Esophagus muscularis mucosa (tissue), 4 donors: ENCODE data around the gene DNAJB1. TPM values are rescaled to one million over a fixed set of nuclear protein-coding genes. Genes with fewer than 3 reads are reported as not detected.

Source experiments
- DNase-seq: peaks from one replicate; pipeline ENCODE4 v3.0.0-alpha.2; 2017; ENCODE audit errors: extremely low spot score
- H3K27ac ChIP-seq, 4 donors: fragments of 200-600 bp; sonication (generic); replicated peaks in 1 of 4; 1 replicate in 3 of 4; 2 replicates in 1 of 4; pipeline ENCODE4 v1.5.1; 2016 to 2019; ENCODE audit warnings: mild to moderate bottlenecking in 1 of 4
- H3K27me3 ChIP-seq, 4 donors: fragments of 200-600 bp; sonication (generic); one replicate each; pipeline versions ENCODE4 v1.5.1 to v1.6.0; 2016 to 2019
- H3K36me3 ChIP-seq, 4 donors: fragments of 200-600 bp; sonication (generic); one replicate each; pipeline ENCODE4 v1.5.1; 2016 to 2019
- H3K4me1 ChIP-seq, 4 donors: fragments of 200-600 bp; sonication (generic); one replicate each; pipeline ENCODE4 v1.5.1; 2016 to 2019
- H3K4me3 ChIP-seq, 4 donors: fragments of 200-600 bp; sonication (generic); 1 replicate in 2 of 4; 2 replicates in 2 of 4; pipeline ENCODE4 v1.5.1; 2016 to 2019; ENCODE audit warnings: mild to moderate bottlenecking in 4 of 4, moderate library complexity in 1 of 4
- H3K9me3 ChIP-seq, 4 donors: fragments of 200-600 bp; sonication (generic); 1 replicate in 3 of 4; 2 replicates in 1 of 4; pipeline ENCODE4 v1.5.1; 2016 to 2019
- CTCF ChIP-seq, 3 experiments: fragments of 200-600 bp in 2 of 3; fragments of 450-650 bp in 1 of 3; sonication (generic) in 2 of 3; IDR thresholded peaks; one replicate each; pipeline ENCODE4 v1.5.1; 2017 to 2019; ENCODE audit warnings: antibody characterized with exemption in 3 of 3, mild to moderate bottlenecking in 2 of 3, moderate library complexity in 1 of 3
- EP300 ChIP-seq: sonication (generic); formaldehyde crosslinking; IDR thresholded peaks from one replicate; pipeline ENCODE4 v1.6.1; 2017; ENCODE audit warnings: antibody characterized with exemption
- POLR2A ChIP-seq: fragments of 450-650 bp; IDR thresholded peaks from one replicate; pipeline ENCODE4 v1.6.1; 2017; ENCODE audit warnings: antibody characterized with exemption, moderate library complexity, mild to moderate bottlenecking, low read depth
- POLR2AphosphoS5 ChIP-seq, 2 donors: sonication (generic); formaldehyde crosslinking; IDR thresholded peaks; one replicate each; pipeline ENCODE4 v1.6.1; 2017; ENCODE audit warnings: antibody characterized with exemption in 2 of 2
- WGBS: methylation state at CpG from one replicate; pipeline ENCODE4 v1.1.5; 2018; 5-methylcytosine and 5-hydroxymethylcytosine counted together
- intact Hi-C: fragments of 100-400 bp; cut with DNase I; formaldehyde crosslinking; loops from one replicate; pipeline ENCODE4 v1.15.1; 2023
- total RNA-seq, 4 donors: library from RNA; depleted of rRNA; stranded (reverse); fragments of >200 nt; gene quantifications; one replicate each; pipeline versions ENCODE4 v1.1.0 to v1.2.1, GENCODE V29; 2016

DNAJB1 gene
- total RNA-seq, result 100 to 1,000 TPM in 1 of 4 donors, 10 to 100 TPM in 3; 50.3 to 102 (median 86.3) TPM

DNA sequence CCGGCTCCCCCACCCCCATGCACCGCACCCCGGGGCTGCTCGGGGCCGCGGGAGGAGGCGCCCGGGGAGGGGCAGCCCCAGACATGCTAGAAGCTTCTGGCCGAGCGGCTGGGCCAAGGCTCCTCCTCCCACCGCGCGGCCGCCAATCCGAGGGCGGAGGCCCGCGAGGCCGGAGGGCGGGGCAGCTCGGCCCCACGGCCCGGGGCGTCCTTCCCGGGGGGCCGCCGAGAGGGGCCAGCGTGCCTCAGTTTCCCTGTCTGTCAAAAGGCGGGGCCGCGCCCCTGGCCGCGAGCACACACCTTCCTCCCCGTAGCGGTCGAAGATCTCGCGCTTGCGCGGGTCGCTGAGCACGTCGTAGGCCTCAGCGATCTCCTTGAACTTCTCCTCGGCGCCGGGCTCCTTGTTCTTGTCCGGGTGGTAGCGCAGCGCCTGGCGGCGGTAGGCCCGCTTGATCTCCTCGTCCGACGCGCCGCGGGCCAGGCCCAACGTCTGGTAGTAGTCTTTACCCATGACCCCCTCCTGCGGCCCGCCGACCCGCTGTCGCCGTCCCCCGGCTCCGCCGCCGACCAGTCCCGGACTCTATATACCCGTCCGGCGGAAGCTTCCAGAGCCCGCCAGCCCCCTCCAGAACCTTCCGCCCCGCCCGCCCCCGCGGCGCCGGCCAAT, at the start of gene DNAJB1:
TSS of gene DNAJB1 (minus strand) at position 558 of the 666 bp plus-strand sequence. CDS start at position 510, 48 bp downstream.
- peak within 1 kb of the TSS; percentile 99 to 100 (median 100) for H3K27ac ChIP-seq
- intact Hi-C loops, result no loop called here
- H3K9me3 ChIP-seq, result no peaks in the 10 kb centered on the region
- no peak for TF ChIP-seq EP300
- TF ChIP-seq CTCF (IDR thresholded peaks at IDR 0.05), result peak in 1 of 3 experiments; percentile 5
- TF ChIP-seq POLR2A, result peak; percentile 97
- peak; percentile 91 to 99 for TF ChIP-seq POLR2AphosphoS5 (IDR thresholded peaks at IDR 0.05)
- peaks cover 36 to 50% (median 48%) of the 10 kb centered on the region in 4 donors for H3K4me1 ChIP-seq
- peak within 1 kb of the TSS; percentile 80 to 100 (median 98) for H3K4me3 ChIP-seq
- peaks cover 0 to 3% (median 0%) of the 10 kb centered on the region in 4 donors for H3K27me3 ChIP-seq
- DNase-seq, result no peak
- H3K36me3 ChIP-seq, result peaks cover 28 to 40% (median 33%) of the 10 kb centered on the region in 4 donors
- 0% methylated on average over 17 of the region's 82 CpGs for WGBS

- Histone ChIP-seq H3K27ac (no peak overlapping the region), H3K9me3 (no peaks in the 10 kb centered on the region), H3K4me1 (peaks cover 30 to 44% (median 35%) of the 10 kb centered on the region in 4 donors), H3K4me3 (no peak overlapping the region), H3K27me3 (no peaks in the 10 kb centered on the region), H3K36me3 (peaks cover 8 to 53% (median 46%) of the 10 kb centered on the region in 4 donors)
- no peak for DNase-seq
- TF ChIP-seq POLR2AphosphoS5 (IDR thresholded peaks at IDR 0.05), result no peak
- TF ChIP-seq EP300, result no peak
- no peak for TF ChIP-seq CTCF (IDR thresholded peaks at IDR 0.05)
- TF ChIP-seq POLR2A, result no peak
- intact Hi-C loops, result no loop called here
- WGBS, result 61% methylated on average over 5 of the region's 11 CpGs
Observed at GRCh38 chr19:14567079-14567478, 48.9 kb upstream of the DNAJB1 start.

DNA sequence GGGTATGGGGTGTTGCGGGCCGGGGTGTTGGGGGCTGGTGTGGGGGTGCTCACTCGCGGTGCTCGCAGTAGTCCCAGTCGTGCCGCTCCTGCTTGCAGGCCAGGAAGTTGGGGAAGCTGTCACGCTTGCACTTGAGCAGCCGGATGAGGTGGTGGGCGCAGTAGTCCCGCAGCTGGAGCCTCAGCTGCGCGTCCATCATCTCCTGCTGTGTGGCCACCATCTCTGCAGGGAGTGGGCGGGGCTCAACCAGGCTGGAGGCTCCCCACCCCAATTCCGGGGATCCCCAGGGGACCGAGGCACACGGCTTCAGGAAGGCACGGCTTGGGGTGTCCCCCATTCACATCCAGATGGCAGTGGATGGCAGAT, 48.5 kb upstream of the DNAJB1 start:
- Histone ChIP-seq H3K36me3 (peaks cover 8 to 53% (median 46%) of the 10 kb centered on the region in 4 donors), H3K9me3 (no peaks in the 10 kb centered on the region), H3K4me3 (no peak overlapping the region), H3K4me1 (peaks cover 32 to 46% (median 38%) of the 10 kb centered on the region in 4 donors), H3K27ac (no peak overlapping the region), H3K27me3 (no peaks in the 10 kb centered on the region)
- WGBS, result 90% methylated on average over 2 of the region's 18 CpGs
- TF ChIP-seq EP300 (no peak), POLR2A (no peak), POLR2AphosphoS5 (IDR thresholded peaks at IDR 0.05) (no peak), CTCF (IDR thresholded peaks at IDR 0.05) (no peak)
- no peak for DNase-seq
- intact Hi-C loops, result no loop called here

GRCh38 chr19:14565765-14566711, 47.8 kb upstream of the DNAJB1 start:
- WGBS, result 83% methylated on average over 28 of the region's 31 CpGs
- Histone ChIP-seq H3K4me3 (no peak overlapping the region), H3K9me3 (no peaks in the 10 kb centered on the region), H3K27me3 (no peaks in the 10 kb centered on the region), H3K4me1 (peaks cover 34 to 47% (median 40%) of the 10 kb centered on the region in 4 donors), H3K27ac (no peak overlapping the region), H3K36me3 (peaks cover 8 to 53% (median 46%) of the 10 kb centered on the region in 4 donors)
- DNase-seq, result no peak
- intact Hi-C loops, result no loop called here
- TF ChIP-seq POLR2A (no peak), EP300 (no peak), CTCF (IDR thresholded peaks at IDR 0.05) (no peak), POLR2AphosphoS5 (IDR thresholded peaks at IDR 0.05) (no peak)
